Measurements from ENCODE around the gene RMND5B. TPM values are rescaled to one million over a fixed set of nuclear protein-coding genes. Genes with fewer than 3 reads are reported as not detected.

RMND5B gene
- total RNA-seq, 1 donor from 2014 or later = 25.3 TPM

GRCh38 chr5:178106556-178107239 is 24.1 kb upstream of the RMND5B start:
- Mint-ChIP-seq H3K4me1 (peaks cover 17% of the 10 kb centered on the region), H3K9me3 (no peaks in the 10 kb centered on the region), H3K4me3 (no peak overlapping the region), H3K36me3 (no peaks in the 10 kb centered on the region), H3K27me3 (ENCODE audit: insufficient read depth, low read depth) (peaks cover 5% of the 10 kb centered on the region), H3K27ac (no peak overlapping the region)
- no peak overlapping the region for H3K4me3 ChIP-seq
- no peak overlapping the region for H3K27ac ChIP-seq
- no peaks in the 10 kb centered on the region for H3K36me3 ChIP-seq
- H3K9ac ChIP-seq = no peak overlapping the region
- peaks cover 12% of the 10 kb centered on the region for H3F3A ChIP-seq (ENCODE audit: low read depth)
- H3K4me2 ChIP-seq = no peak overlapping the region
- H3K27me3 ChIP-seq = no peaks in the 10 kb centered on the region
- no peaks in the 10 kb centered on the region for H3K79me2 ChIP-seq (ENCODE audit: low read depth)
- peaks cover 8% of the 10 kb centered on the region for H3K4me1 ChIP-seq
- H4K20me1 ChIP-seq (ENCODE audit: low read depth) = no peaks in the 10 kb centered on the region
- H2AFZ ChIP-seq (replicated peaks) = no peak overlapping the region
- no peak for TF ChIP-seq CTCF (IDR thresholded peaks at IDR 0.05)
- TF ChIP-seq EZH2 (IDR thresholded peaks at IDR 0.05) = no peak
- no peak for TF ChIP-seq EZH2phosphoT487 (IDR thresholded peaks at IDR 0.05)
- no peak for DNase-seq (ENCODE audit: low spot score)
- H3K9me3 ChIP-seq (ENCODE audit: low read depth) = no peaks in the 10 kb centered on the region

- Mint-ChIP-seq H3K4me3 (peak overlapping the region; percentile 31), H3K27ac (no peak overlapping the region), H3K27me3 (ENCODE audit: insufficient read depth, low read depth) (peaks cover 11% of the 10 kb centered on the region), H3K9me3 (no peaks in the 10 kb centered on the region), H3K36me3 (no peaks in the 10 kb centered on the region), H3K4me1 (peaks cover 20% of the 10 kb centered on the region)
- Histone ChIP-seq H3K9ac (no peak overlapping the region), H3K79me2 (ENCODE audit: low read depth) (peaks cover 4% of the 10 kb centered on the region), H4K20me1 (ENCODE audit: low read depth) (no peaks in the 10 kb centered on the region), H3K36me3 (no peaks in the 10 kb centered on the region), H3K4me1 (peaks cover 8% of the 10 kb centered on the region), H3F3A (ENCODE audit: low read depth) (peaks cover 19% of the 10 kb centered on the region), H3K4me3 (no peak overlapping the region), H3K27ac (no peak overlapping the region), H3K27me3 (peaks cover 10% of the 10 kb centered on the region), H3K4me2 (no peak overlapping the region), H3K9me3 (ENCODE audit: low read depth) (no peaks in the 10 kb centered on the region), H2AFZ (replicated peaks) (peak overlapping the region; percentile 32)
- TF ChIP-seq EZH2phosphoT487 (IDR thresholded peaks at IDR 0.05) = no peak
- no peak for TF ChIP-seq EZH2 (IDR thresholded peaks at IDR 0.05)
- no peak for TF ChIP-seq CTCF (IDR thresholded peaks at IDR 0.05)
- peak; percentile 37 for DNase-seq (ENCODE audit: low spot score)
Observed at GRCh38 chr5:178107756-178108310, 23.0 kb upstream of the RMND5B start.

GRCh38 chr5:178108446-178108845 is 22.4 kb upstream of the RMND5B start:
- H3K79me2 ChIP-seq (ENCODE audit: low read depth) = peaks cover 5% of the 10 kb centered on the region
- Mint-ChIP-seq H3K27ac (peak overlapping the region; percentile 88), H3K4me1 (peaks cover 21% of the 10 kb centered on the region), H3K27me3 (ENCODE audit: insufficient read depth, low read depth) (peaks cover 11% of the 10 kb centered on the region), H3K36me3 (no peaks in the 10 kb centered on the region), H3K4me3 (peak overlapping the region; percentile 31), H3K9me3 (no peaks in the 10 kb centered on the region)
- H3K4me3 ChIP-seq = no peak overlapping the region
- H3K4me1 ChIP-seq = peaks cover 8% of the 10 kb centered on the region
- H4K20me1 ChIP-seq (ENCODE audit: low read depth) = no peaks in the 10 kb centered on the region
- no peak overlapping the region for H3K9ac ChIP-seq
- H2AFZ ChIP-seq (replicated peaks) = peak overlapping the region; percentile 32
- peaks cover 23% of the 10 kb centered on the region for H3F3A ChIP-seq (ENCODE audit: low read depth)
- peaks cover 12% of the 10 kb centered on the region for H3K27me3 ChIP-seq
- no peak for DNase-seq (ENCODE audit: low spot score)
- no peaks in the 10 kb centered on the region for H3K9me3 ChIP-seq (ENCODE audit: low read depth)
- H3K4me2 ChIP-seq = no peak overlapping the region
- H3K36me3 ChIP-seq = no peaks in the 10 kb centered on the region
- TF ChIP-seq CTCF (IDR thresholded peaks at IDR 0.05) (no peak), EZH2phosphoT487 (IDR thresholded peaks at IDR 0.05) (no peak), EZH2 (IDR thresholded peaks at IDR 0.05) (no peak)
- no peak overlapping the region for H3K27ac ChIP-seq
